Stimulated activated CD8-positive, alpha-beta memory T cell treated with anti-CD3 and anti-CD28 coated beads, Interleukin-4, amount 100 ng/mL, for 24 hours (primary cell): ENCODE measurements around the gene LBHD2.
"Not testable (repeated sequence)": the region's sequence is repeated elsewhere in the genome, so short reads cannot be mapped to it uniquely, and the experiment has no call there.

Experiments used
- DNase-seq: peaks from one replicate; pipeline ENCODE4 v3.0.0-alpha.2; 2020; ENCODE audit warnings: low read depth

Gene LBHD2

DNA sequence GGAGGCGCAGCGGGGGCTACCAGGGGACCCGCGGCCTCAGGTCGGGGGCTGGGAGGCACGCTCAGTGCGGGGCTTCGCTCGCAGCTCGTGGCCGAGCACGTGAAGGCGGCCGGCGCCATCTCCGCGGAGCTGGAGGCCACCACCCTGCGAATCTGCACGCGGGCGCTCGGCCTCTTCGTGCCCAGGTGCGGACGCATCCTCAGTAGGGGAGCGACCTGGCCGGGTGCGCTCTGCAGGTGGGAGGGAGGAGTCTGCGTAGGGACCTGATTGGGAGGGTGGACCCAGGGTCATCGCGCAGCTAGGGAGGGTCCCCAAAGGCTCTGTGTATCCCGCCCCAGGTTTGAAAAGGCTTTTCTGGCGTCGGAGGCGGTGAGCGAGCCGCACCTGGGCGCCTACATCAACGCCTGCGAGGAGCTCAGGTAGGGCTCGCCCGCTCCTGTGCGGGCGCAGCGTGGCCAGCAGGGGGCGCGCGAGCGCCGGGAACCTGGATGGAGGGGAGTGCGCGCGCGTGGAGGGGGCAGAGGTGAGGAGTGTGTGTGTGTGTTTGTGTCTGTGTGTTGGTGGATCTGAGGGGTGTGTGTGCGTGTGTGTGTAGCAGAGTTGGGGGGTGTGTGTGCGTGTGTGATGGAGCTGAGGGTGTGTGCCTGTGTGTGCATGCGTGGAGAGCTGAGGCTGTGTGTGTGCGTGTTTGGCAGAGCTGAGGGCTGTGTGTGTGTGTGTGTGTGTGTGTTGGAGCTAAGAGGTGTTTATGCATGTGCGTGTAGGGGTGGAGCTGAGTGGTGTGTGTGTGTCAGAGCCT is 20.8 kb downstream of the LBHD2 start:
- DNase-seq, result peak; percentile 59

DNA sequence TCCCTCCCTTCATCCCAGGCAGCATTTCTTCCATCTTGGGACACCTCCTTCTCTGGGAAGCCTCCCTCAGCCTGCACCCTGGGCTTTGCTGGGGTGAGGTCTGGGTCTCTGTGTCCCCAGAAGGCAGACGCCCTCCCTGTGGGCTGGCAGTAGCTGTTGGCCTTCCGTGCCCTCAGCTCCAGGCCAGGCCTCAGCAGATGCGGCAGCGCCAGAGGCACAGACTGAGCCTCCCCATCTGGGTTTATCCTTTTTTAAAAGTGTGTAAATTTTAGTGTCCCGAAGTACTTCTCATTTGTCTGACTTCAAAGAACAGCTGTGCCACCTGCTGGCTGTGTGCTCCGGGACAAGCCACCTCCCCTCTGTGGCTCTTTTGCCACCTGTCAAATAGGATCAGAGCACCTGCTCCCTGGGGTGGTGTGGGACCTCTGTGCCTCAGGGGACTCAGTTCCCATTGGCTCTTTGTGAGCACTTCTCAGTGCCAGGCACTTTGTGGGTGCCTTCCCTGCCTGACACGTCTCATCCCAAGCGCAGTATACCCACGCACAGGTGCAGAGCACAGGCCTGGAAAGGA is 21.7 kb downstream of the LBHD2 start:
- DNase-seq, result no peak

DNA sequence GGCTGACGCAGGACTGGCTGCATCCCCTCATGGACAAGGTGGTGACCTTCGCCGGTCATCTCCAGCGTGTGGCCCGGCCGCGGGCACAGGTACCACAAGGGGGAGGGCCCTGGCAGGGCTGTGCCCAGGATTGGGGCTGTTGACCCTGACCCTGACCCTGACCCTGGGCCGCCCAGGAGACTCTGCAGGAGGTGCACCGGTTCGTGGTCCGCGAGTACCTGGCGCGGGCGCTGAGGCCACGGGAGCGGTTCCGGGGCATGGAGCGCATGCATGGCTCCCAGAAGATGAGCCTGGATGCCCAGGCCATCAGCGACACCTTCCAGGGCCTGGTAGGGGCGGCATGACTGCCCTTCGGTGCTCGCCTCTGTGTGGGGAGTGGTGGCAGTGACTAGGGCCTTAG is 23.4 kb downstream of the LBHD2 start:
- DNase-seq, result no peak

DNA sequence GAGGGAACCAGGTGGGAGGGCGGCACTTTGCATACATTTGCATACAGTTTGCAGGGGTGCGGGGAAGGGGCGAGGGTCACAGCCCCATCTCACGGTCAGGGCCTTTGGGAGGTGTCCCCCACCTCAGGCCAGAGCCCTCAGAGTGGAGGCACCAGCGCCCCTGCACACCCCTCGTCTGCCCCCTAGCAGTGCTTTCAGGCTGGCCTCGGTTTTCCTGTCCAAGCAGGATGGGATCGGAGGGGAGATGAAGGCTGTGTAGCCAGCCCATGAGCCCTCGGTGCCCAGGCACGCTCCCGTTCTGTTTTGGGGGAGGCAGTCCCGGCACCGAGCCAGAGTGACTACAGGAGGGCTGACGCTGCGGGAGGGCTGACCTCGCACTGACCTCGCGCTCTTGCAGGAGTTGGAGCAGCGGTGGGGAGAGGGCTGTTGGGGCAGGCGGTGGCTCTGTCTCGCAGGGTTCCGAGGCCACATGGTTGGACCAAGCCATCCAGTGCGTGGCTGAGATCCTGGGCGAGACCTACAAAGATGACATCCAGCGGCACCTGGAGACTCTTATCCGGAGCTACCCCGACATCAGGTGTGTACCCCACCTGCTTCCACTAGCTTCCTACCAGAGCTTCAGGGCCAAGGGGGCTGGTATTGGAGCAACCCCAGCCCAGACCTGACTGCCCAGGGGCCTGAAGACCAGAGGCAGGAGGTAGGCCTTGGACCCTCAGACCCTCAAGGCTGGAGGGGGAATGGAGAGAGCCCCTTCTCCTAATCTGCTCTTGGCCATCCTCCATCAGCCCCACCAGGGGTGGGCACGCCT is 24.1 kb downstream of the LBHD2 start:
- no peak for DNase-seq

DNA sequence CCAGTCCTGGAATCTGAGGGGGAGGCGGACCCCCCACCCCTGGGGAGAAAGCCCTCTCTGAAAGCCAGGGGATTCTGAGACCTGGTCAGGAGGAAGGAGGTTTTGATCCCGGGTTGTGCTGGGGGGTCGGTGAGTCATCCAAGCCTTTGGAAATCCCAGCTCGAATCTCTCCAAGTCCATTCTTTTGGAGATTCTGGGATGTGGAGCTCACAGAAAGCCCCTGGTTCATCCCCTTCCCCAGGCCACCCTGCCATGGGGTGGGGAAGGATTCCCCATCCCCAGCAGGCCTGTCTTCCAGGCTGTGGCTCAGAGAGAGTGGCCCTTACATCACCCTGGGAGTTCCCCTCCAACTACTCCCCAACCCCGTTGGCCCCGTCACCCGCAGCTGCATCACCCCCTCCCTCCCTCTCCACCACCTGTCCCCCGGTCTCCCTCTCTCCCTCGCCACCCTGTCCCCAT is 24.8 kb downstream of the LBHD2 start:
- DNase-seq, result no peak

DNA sequence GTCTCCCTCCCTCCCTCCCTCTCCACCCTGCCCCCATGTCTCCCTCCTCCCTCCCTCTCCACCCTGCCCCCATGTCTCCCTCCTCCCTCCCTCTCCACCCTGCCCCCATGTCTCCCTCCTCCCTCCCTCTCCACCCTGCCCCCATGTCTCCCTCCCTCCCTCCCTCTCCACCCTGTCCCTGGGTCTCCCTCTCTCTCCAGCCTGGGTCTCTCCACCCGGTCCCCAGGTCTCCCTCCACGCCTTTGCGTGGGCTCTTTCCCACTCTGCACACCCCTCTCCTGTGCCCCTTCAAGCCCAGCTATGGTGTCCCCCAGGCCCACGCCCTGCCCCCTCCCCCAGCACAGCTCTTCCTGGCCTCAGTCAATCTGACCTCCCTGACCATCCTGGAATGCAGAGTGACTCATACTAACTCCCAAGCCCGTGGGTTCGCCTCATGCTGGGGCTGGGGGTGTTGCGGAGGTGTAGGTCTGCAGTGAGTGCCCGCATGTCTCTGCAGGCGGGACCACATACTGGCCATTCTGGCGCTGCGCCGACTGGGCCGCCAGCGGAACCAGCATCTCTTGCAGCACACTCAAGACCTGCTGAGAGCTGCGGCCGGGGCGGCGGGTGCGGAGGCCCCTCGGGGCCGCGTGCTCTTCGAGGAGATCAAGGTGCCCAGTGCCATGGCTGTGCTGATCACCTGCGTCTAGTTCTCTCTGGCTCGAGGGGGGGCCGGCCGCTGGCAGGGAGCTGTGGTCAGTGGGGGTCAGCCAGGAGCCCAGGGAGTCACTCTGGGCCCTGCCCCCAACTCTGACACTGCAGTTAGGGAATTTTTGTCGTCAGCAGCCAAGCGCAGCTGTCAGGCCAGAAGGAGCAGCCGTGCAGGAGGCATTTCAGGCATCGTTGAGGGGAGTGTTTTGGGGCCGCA is 25.8 kb downstream of the LBHD2 start:
- no peak for DNase-seq

DNA sequence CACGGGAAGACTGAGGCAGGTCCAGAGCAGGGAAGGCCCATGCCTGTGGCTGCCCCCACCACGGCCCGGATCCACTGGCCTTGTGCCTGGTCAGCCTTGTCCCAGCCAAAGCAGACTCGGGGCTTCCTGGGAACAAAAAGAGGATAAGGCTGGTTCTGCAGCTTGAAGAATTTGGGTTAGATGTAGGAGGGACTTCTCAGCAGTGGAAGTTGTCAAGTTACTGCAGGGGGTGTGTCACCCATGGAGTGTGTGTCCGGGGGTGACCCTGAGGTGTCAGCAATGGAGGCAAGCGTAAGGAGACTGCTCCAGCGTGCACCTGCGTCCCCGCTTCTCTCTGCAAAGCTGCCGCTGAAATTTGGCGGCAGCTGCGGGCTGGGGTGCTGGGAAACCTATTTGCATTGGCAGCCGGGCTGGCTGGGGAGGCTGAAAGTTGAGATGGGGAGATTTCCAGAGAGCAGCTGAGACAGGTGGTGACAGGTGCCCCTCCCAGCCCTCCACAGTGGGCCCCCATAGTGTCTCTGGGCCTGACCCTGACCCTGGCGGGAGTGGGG is 26.7 kb downstream of the LBHD2 start:
- no peak for DNase-seq

GRCh38 chr14:103111232-103111868 is 27.3 kb downstream of the LBHD2 start:
- DNase-seq, result no peak

GRCh38 chr14:103112400-103113243 is 28.6 kb downstream of the LBHD2 start:
- DNase-seq, result no peak

- no peak for DNase-seq
Measured at GRCh38 chr14:103113303-103113702, 29.3 kb downstream of the LBHD2 start.

GRCh38 chr14:103113774-103114173 is 29.8 kb downstream of the LBHD2 start:
- no peak for DNase-seq

DNA sequence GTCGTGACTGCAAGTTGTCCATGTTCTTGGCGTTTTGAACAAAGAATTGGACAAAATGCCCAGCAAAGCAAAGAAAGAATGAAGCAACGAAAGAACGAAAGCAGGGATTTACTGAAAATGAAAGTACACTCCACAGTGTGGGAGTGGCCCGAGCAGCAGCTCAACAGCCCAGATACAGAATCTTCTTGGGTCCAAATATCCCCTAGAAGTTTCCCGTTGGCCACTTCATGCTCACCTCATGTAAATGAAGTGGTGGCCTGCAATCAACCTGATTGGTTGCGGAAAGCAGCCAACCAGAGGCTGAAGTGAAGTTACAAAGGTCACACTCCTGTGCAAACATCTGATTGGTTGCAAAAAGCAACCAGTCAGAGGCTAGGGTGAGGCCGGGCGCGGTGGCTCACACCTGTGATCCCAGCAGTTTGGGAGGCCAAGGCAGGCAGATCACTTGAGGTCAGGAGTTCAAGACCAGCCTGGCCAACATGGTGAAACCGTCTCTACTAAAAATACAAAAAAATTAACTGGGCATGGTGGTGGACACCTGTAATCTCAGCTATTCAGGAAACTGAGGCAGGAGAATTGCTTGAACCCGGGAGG is 31.2 kb downstream of the LBHD2 start:
- DNase-seq, result not testable (repeated sequence)

GRCh38 chr14:103115845-103116572 is 32.0 kb downstream of the LBHD2 start:
- no peak for DNase-seq

DNA sequence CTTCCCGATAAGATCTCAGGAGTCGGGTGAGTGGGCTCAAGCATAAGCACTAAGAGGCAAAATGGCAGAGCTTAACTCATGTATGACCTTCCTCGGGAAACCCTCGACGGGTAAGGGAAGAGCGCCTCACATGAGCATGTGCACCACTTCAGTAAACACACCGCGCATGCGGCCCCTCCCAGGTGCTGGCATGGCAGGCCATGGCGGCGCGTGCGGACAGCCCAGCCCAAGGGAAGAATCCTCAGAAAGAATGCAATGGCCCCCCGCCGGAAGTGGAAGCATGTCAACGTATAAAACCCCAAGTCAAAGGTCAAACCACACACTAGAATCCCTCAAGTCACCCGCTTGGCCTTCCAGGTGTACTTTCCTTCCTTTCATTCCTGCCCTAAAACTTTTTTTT is 32.6 kb downstream of the LBHD2 start:
- no peak for DNase-seq

DNA sequence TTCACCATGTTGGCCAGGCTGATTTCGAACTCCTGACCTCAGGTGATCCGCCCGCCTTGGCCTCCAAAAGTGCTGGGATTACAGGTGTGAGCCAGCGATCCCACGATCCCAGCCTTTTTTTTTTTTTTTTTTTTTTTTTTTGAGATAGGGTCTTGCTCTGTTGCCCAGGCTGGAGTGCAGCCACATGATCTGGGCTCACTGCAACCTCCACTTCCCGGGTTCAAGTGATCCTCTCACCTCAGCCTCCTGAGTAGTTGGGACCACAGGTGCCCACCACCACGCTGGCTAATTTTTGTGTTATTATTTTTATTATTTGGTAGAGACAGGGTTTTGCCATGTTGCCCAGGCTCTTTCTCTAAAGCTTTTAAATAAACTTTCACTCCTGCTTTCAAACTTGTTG is 33.5 kb downstream of the LBHD2 start:
- DNase-seq, result not testable (repeated sequence)

DNA sequence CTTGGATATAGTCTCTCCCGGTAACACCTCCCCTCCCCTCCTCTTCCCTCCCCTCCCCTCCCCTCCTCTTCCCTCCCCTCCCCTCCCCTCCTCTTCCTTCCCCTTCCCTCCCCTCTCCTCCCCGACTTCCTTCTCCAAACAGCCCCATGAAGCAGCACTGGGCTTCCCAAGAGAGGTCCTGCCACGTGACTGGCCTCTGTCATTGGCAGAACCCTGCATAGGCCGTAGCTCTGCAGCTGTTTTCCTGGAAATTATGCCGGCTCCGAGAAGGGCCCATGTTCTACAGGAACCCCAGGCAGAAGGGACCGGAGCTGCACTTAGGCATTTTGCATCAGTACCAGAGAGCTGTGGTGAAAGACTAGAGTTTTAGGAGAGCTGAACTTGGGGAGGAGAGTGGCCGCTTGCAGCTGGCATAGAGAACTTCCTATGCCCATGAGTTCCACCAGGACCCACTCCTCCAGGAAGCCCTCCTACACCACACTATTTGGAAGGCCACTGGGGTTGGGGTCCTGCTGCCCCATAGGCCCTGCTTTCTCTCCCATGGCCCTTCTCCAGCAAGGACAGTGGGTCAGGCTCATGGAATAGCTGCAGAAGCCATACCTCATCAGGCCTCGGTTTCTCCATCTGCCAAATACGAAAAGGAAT is 34.1 kb downstream of the LBHD2 start:
- DNase-seq, result no peak

GRCh38 chr14:103118663-103119404 is 34.8 kb downstream of the LBHD2 start:
- DNase-seq, result no peak

DNA sequence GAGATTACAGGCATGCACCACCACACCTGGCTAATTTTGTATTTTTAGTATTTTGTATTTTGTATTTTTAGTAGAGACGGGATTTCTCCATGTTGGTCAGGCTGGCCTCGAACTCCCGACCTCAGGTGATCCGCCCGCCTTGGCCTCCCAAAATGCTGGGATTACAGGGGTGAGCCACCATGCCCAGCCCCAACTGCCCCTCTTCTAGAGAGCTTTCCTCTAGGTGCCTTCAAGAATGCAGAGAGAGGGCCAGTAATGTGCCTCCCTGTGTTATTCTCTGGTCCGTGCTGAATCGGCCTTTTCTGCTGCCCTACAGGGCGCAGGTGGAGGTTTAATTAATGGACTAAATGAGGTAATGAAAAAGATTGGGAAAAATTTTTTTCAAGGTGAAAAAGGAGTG is 35.5 kb downstream of the LBHD2 start:
- DNase-seq, result not testable (repeated sequence)
